GM18861 (cell line): Measurements from ENCODE around the gene IL1RAPL1.

Experiments
- ATAC-seq: cut with Tn5 transposase; IDR thresholded peaks from one replicate; pipeline ENCODE4 v1.9.1; 2021; ENCODE audit not compliant: unreplicated experiment

Gene IL1RAPL1

DNA sequence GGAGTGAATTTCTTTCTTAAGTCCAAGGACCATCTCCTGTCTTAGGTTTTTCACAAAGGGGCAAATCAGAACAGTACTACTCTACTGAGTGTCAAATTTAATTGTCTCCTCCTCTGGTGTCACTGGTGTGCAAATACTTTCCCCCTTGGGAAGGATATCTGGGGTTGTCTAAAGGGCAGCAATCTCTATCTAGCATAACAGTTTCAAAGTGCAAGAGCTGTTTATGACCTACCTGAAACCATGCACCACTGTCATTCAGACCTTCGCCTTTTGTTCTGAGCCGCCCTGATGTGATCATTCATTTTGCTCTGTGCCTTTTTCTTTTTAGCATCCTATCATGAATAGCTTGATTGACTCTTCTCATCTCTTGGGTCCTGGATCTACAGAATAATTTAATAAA is 39.3 kb downstream of the IL1RAPL1 start:
- no peak for ATAC-seq

DNA sequence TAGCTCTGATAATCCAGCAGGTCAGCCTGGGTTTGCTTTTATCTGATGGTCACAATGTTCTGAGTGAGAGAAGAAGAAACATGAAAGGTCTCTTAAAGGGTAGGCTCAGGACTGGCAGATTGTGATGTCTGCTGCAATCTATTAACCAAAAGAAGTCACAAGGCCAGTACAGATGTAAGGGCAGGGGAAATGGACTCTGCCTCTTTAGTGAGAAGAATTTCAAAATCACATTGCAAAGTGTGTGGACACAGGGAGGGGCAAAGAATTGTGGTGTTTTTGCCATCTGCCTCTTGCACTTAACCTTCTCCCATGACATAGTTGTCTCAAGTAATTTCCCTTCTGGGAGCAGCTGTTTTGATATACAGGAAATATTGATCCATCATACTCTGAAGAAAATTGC is 40.9 kb downstream of the IL1RAPL1 start:
- ATAC-seq = no peak

DNA sequence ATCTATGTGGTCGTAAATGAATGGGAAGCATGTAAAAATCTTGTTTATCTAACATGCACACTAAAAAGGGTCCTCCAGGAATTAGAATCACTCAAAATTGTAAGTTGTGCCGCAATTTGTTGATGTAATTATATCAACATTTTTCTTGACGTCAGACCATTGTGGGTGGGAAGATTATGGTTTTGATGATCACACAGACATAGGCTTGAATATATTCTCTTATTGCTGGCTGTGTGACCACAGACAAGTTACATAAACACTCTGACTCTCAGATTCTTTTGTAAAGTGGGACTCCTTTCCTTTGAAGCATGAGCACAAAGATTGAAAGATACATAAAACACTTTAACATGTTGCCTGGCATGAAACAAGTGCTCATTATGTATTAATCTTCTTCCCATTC is 51.5 kb downstream of the IL1RAPL1 start:
- no peak for ATAC-seq

DNA sequence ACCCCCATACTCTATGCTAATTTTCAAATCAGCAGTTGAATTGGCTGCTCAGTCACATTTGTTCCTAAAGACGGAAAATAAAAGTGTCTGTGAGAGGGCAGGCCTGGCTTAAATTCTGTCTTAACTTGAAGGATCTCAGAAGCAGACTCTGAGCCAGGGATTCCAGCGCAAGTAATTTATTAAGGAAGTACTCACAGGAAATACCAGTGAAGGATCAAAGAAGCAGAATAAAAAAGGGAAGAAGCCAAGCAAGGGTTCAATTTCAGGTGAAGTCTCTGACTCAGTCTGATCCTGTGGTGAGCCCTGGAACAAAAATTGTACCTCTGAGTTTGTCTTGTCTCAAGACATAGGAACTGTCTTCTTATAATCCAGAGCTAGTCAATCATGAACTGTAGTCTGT is 52.2 kb downstream of the IL1RAPL1 start:
- no peak for ATAC-seq

DNA sequence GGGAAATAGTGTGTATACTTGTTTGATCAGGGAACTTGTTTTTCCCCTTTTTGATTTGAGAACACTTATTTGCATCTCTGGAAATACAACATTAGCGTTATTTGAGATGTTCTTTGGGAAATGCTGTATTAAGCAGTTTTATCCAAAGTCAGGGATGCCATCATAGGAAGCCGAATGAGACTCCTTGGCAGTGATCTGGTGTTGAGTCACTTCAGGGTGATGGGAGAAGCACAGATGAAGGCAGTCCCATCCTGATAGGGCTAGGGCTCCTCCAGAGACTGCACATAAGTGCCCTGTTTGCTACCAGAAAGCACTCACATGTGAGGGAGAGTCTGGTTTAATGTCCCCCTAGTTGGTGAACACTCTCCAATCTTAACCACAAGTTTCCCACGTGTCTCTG is 62.3 kb downstream of the IL1RAPL1 start:
- ATAC-seq = no peak

DNA sequence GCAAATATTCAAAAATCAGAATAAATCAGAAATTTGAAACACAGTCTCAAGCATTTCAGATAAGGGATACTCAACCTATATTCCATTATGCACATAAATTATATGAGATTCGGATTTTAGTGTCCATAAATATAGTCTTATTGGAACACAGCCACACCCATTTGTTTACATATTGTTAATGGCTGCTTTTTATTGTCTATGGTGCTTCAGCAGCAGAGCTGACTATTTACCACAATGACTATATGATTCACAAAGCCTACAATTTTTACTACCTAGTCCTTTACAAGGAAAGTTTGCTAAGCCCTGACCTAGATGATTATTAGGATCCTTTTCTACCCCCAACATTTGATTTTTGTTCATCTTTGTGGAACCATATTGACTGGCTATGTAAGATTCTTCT is 63.9 kb downstream of the IL1RAPL1 start:
- no peak for ATAC-seq

DNA sequence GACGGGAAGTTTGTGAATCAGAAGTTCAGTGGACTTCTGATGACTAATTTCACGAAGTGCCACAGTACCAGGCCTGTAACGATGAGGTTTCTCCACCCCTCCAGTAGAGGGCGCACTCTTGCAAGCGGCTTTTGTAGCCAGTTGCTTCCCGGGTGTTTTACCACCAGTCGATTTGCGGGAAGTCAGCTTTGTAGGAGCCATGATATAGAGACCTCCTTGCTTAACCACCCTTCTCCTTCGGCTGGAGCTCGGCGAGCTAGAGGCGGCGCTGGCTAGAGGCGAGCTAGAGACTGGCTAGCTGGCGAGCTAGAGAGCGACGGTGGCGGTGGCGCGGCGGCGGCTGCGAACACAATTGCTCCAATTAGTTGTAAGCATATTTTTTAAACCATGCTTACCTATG is 72.0 kb downstream of the IL1RAPL1 start:
- ATAC-seq = no peak

DNA sequence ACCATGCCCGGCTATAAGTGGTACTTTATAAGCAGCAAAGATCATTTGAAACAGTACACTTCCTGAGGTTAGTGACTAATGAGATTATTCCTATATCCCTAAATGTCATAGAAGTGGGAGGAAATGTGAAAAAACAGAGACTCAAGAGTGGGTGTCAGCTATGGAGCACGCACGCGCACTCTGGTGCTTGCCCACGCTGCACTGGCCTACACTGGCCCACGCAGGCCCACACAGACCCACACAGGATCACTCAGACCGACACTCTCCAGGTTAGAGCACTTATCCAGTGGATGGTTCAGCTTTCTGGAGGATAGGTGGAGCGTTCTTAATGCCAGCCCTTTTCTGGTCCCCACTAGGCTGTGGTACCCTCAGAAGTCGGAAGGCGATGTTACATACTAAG is 78.5 kb downstream of the IL1RAPL1 start:
- no peak for ATAC-seq

DNA sequence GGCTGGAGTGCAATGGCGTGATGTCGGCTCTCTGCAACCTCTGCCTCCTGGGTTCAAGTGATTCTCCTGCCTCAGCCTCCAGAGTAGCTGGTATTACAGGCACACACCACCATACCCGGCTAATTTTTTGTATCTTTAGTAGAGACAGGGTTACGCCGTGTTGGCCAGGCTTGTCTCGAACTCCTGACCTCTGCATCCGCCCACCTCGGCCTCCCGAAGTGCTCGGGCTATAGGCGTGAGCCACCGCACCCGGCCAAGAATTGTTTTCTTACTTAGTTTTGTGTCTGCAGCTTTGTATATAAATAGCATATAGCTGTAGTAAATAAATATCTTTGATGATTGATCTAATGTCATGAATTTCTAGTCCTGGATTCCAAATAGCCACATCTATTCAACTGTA is 81.1 kb downstream of the IL1RAPL1 start:
- no peak for ATAC-seq

DNA sequence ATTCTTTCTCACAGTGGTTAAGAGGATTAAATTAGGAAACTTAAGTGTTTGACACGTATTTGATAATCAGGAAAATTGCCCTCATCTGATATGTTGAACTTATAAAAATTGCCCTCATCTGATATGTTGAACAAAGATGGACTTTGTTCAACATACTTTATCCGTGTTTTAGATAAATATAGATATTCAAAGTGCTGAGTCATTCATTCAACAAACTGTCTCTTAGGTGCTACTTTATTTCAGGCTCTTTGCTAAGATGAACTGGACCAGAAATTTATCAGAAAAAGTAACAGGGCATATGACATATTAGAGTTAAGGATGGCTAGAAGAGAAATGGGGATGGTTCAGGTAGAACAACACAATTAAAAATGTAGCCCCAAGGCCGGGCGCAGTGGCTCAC is 81.7 kb downstream of the IL1RAPL1 start:
- no peak for ATAC-seq

DNA sequence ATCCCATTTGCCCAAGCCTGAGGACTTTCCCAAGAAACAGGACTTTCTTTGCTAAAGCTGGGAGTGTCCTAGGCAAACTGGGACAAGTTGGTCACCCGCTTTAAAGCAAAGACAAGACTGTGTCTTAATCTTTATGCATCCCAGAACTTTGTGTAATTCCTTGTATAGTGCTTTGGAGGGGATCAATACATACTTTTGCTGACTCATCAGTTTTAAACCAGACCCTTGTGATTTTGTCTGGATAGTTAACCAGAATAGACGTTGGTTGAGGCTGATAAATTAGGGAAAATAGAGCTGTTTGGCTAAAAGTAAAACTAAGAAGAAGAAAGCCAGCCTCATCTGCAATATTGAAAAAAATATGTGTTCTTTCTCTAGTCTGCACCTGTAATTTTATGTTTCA is 82.8 kb downstream of the IL1RAPL1 start:
- no peak for ATAC-seq

DNA sequence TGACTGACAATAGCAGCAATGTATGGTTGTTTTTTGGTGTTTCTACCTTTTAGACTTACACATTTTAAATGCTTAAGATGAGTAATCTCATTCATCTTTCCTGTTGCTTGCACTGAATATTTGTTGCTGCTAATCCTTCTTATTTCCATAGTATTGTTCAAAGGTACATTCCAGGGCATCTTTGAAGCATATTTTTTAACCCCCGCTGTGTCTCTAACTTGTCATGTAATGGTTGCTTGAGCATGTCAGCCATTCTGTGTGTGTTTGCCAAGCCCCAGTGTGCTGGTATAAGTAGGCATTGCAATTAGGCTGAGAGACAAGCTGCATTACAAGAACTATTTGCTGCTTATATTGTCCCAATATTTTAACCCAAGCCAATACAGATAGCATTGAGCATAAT is 87.9 kb downstream of the IL1RAPL1 start:
- no peak for ATAC-seq

DNA sequence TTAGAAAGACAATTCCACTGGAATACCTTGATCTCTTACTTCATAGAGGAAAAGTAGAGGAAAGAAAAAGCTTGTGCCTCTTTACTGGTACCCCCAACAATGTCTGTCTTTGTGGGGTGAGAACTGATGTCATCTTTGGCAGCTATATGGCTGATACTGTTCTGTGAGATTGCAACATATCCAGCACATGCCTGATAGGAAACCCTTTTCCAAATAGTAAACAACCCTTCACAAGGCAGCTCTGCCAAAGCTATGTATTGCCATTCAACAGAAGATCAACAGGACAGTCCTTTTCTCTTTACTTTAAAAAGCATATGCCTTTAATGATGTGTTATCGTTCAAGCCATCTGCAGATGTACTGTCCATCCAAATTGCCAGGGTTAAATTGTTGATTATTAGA is 105.9 kb downstream of the IL1RAPL1 start:
- ATAC-seq = no peak

DNA sequence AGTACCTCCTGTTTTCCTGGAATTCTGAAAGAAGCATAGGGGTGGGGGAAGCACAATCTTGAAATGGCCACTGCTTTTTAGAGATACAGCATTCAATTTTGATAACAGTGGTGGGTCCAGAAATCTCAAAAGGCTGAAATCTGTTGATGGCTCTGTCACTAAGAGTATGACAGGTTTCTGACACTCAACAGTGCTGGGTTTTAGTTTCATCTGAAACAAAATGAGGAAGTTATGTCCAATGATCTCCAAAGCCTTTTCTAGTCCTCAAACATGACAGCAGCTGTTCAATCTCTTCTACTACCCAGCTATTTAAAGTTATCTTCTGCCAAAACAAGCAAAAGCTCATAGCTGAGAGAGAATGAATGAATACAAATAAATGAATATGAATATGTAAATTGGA is 110.5 kb downstream of the IL1RAPL1 start:
- no peak for ATAC-seq

DNA sequence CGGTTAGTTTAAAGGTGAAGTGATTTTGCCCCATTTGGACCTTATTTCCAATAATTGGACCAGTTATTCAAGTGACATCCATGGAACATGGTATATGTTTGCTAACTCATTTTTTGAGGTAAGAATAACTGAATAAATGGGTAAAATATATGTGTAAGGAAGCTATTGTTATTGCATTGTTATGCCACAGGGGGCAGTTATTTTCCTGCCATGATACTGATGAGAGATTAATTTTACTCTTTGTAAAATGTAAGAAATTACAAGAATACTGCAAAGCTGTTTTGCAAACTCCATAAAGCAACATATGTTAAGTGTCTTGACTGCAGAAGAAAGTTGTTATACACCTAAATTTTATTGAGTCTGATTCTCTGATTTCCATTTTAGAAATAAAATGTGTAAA is 114.0 kb downstream of the IL1RAPL1 start:
- ATAC-seq = no peak

DNA sequence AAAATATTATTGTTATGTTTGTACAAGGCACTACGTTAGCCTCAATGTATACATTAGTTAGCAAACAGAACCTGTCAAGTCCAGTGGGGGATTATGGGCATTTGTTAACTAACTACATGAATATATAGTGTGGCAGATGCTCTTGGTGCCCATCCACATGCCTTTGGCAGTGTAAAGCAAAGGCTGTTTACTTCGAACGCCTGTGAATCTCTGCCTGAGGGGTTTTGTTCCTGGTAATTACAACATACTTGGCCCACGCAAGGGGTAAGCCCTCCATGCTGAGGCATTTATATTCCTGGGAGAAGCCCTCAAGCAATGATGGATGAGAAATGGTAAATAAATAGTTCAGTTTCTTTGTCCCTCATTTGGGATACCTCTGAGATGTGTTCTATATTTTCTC is 119.7 kb downstream of the IL1RAPL1 start:
- ATAC-seq = no peak

DNA sequence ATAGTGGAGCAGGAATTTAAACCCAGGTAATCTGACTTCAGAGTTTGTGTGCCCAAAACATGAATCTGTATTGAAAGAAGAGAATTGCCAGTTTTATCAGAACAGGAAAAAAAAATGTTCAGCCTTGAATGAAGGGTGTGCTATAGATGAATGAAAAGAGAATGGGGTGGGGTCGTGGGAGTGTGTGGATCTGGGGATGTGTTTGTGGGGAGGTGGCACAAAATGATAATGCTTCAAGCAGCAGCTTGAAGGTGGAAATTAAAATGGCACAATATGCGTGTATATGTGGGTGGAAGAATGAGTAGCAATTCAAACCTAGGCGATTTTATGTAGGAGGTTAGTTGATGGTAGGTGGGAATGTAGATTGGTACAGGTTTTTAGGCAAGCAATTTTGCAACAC is 122.2 kb downstream of the IL1RAPL1 start:
- no peak for ATAC-seq

DNA sequence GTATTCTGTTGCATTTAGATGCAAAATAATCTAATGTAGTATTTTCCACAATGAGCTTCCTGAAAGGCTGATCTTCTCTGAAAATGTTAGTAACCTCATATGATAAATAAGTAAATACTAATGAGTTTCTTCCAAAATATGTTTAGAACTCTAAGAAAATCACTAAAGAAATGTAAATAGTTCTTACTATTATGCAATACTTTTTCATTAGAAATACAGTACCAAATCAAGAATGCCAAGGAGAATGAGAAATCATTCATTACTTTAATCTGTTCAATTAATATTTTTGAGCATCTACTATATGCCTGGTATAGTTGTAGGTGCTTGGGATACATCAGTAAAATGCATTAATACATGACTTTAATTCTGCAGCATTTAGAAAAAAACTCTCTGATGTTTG is 130.6 kb downstream of the IL1RAPL1 start:
- ATAC-seq = no peak

DNA sequence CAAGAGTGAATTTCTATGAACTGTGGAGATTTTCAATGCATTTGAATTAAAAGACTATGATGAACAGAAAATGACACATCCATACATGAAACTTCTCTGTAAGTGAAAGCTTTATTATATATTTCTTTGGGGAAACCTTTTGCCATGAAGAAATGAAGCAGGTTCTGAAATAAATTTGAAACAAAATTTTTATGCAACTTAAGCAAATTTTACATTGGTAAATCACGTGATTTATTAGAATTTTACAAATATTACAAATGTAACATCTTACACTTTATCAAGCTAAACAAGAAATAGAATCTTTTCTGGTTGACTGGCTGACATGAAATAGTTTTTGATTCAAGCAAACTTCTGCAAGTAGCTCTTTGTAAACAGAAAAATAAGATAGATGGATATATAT is 131.2 kb downstream of the IL1RAPL1 start:
- ATAC-seq = no peak

DNA sequence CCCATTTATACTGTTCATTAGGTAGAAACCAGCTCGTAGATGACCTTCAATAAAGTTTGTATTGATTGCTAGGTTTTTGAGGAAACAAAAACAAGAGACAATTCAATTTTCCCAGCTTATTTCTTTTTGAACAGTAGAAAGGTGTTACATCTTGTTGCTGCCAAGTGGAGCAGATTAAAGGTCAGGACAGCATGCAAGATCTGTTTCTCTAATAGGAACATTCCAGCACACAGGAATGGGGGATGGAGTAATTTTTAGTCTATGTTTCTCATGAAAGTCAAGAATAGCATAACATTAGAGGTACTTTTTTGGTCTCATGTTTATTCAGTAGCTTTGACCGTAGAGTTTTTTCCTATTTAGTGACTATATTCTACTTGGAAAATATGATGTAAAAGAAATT is 132.4 kb downstream of the IL1RAPL1 start:
- ATAC-seq = no peak

DNA sequence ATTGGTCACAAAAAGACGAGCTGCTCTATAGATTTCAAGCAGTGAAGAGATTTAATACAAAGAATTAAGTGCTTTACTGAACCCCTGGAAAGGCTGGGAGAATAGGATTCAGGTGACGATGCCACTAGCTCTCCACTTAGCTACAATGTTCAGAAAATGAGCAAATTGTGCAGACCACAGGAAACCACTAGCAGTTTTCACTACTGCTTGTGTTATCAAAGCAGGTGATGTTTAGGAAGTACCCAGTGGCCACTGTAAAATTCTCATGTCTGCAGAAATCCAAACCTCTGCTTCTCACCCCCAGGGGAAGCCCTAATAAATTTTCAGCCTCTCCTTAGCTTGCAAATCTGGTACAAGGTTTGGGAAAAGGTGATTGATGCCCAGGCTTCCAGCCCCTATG is 165.1 kb downstream of the IL1RAPL1 start:
- ATAC-seq = no peak

DNA sequence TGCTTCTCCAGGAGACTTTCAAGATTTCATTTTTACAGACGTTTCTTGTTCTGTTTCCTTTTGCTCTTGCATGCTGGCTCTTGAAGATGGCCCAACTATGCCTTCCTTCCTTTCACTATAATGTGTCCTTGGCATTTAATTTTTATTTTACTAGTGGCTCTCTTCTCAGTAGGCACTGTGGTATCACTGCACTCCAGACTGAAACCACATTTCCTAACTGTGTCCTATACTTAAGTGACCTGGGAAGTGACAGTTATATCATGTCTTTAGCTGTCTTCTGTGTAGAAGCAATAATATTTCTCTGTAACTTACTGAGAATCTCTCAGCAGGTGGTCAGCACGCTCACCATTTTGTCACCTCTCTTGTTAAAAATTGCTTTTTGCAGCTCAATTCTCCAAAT is 168.9 kb downstream of the IL1RAPL1 start:
- no peak for ATAC-seq

DNA sequence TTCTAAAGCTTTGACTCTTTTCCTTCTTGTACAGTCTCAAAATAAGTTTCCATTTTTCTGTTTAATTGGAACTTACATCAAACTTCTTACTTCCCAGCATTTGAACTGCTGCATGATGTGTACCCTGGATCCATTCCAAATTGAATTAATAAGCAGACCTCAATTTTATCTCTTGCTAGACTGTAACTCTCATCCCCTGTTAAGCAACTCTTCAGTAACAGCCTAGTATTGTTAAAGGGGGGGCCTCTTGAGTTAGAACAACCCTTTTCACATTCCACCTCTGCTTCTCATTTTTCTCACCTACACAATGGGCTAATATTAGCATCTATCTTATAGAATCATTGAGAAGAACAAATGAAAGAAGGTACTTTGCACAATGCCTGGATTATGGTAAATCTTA is 169.4 kb downstream of the IL1RAPL1 start:
- ATAC-seq = no peak

DNA sequence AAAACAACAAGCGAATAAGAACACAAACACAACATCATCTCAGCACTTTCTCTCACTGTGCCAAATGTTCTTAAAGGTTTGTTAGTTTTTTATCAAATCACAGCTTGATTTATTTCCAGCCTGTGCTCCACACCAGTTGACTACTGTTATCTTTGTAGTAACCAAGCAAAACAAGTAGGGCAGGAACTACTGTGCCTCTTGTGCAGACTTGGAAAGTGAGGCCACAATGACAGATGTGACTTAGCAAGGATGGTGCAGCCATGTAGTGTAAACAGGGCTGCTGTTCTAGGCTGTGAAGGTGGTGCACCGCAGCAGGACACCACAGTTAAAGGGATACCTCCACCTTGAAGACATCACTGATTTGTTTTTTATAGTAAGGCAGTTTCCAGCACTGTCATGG is 170.0 kb downstream of the IL1RAPL1 start:
- ATAC-seq = no peak
